GM13976 (cell line): ENCODE measurements around the gene MGAT4A.

Experiments
- DNase-seq: peaks from one replicate; pipeline ENCODE4 v3.0.0; 2012; ENCODE audit warnings: low spot score
- CTCF ChIP-seq: IDR thresholded peaks from 2 replicates; pipeline ENCODE4 v1.5.1; 2012; ENCODE audit warnings: borderline replicate concordance, mild to moderate bottlenecking; ENCODE audit not compliant: insufficient read depth; ENCODE audit errors: extremely low read depth, missing control alignments, control extremely low read depth
- in situ Hi-C: fragments of 300-500 bp; cut with MboI; formaldehyde crosslinking; loops from one replicate; pipeline ENCODE4 v1.12.0; 2022; ENCODE audit warnings: low sequenced_read_pairs, mixed read lengths, inconsistent platforms; ENCODE audit not compliant: unreplicated experiment

Gene MGAT4A

GRCh38 chr2:98702127-98702802 lies 28.7 kb downstream of the MGAT4A start:
- no peak for TF ChIP-seq CTCF
- DNase-seq = no peak
- in situ Hi-C loops = no loop called here

- in situ Hi-C loops = no loop called here
- TF ChIP-seq CTCF = no peak
- DNase-seq = no peak
These were observed 29.7 kb downstream of the MGAT4A start for GRCh38 chr2:98701230-98701629.

GRCh38 chr2:98698896-98699295 lies 32.0 kb downstream of the MGAT4A start:
- no peak for DNase-seq
- no peak for TF ChIP-seq CTCF
- in situ Hi-C loops = no loop called here

GRCh38 chr2:98697651-98698337 lies 33.1 kb downstream of the MGAT4A start:
- in situ Hi-C loops = no loop called here
- no peak for TF ChIP-seq CTCF
- no peak for DNase-seq

- no peak for TF ChIP-seq CTCF
- DNase-seq = no peak
- in situ Hi-C loops = no loop called here
These were observed 34.7 kb downstream of the MGAT4A start for GRCh38 chr2:98696200-98696599.

- in situ Hi-C loops = no loop called here
- no peak for TF ChIP-seq CTCF
- DNase-seq = no peak
These were observed 35.7 kb downstream of the MGAT4A start for GRCh38 chr2:98695255-98695654.
